ENCODE data around the gene AGTRAP.

DNA sequence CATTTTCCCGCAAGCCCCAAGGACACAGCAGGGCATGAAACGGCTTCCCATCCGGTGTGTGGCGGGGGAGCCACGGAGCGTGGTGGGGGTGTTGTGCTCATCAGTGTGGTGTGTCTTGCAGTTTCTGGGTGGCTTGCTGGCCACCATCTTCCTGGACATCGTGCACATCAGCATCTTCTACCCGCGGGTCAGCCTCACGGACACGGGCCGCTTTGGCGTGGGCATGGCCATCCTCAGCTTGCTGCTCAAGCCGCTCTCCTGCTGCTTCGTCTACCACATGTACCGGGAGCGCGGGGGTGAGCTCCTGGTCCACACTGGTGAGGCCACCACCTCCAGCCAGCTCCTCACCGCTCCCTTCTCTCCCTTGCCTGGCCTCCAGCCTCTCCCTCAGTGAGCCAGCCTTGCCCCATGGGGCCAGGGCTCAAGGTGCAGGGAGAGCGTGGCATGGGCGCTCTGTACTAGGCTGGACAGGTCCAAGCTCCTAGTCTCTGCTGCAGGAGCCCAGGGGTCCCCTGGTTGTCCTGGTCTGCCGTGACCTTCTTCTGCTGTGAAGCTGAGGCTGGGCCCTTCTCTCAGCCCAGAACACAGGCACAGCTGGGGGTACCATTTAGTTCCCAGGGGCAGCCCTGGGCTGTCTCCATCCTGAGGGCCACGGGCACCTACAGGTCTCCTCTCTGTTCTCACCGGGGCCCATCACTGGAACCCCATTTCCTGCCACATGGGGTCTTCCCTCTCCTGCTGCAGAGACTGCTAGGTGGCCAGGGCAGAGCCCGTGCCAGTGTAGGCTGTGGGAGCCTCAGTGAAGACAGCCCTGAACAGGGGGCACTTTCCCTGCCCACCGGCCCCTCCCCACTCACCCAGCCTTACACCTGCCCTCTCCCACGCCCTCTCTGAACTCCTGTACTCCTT lies 12.6 kb downstream of the AGTRAP start:
- TF ChIP-seq, protein P1, sequence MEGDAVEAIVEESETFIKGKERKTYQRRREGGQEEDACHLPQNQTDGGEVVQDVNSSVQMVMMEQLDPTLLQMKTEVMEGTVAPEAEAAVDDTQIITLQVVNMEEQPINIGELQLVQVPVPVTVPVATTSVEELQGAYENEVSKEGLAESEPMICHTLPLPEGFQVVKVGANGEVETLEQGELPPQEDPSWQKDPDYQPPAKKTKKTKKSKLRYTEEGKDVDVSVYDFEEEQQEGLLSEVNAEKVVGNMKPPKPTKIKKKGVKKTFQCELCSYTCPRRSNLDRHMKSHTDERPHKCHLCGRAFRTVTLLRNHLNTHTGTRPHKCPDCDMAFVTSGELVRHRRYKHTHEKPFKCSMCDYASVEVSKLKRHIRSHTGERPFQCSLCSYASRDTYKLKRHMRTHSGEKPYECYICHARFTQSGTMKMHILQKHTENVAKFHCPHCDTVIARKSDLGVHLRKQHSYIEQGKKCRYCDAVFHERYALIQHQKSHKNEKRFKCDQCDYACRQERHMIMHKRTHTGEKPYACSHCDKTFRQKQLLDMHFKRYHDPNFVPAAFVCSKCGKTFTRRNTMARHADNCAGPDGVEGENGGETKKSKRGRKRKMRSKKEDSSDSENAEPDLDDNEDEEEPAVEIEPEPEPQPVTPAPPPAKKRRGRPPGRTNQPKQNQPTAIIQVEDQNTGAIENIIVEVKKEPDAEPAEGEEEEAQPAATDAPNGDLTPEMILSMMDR (conservative IDR thresholded peaks at IDR 0.05 in 1 of 2, IDR thresholded peaks at IDR 0.05 in 1 of 2; ENCODE audit: low read depth in 1 of 2, low read length in 2 of 2) = no peak
- no peak for TF ChIP-seq EZH2 (IDR thresholded peaks at IDR 0.05; ENCODE audit: low read length, missing control alignments)

All from fibroblast of lung (primary cell).